ACHN (cell line): ENCODE measurements around the gene VPS9D1.
A peak's percentile ranks its signal among the peaks of the same experiment; 100 is the strongest.

ENCODE experiments used
- DNase-seq: peaks from one replicate; pipeline ENCODE4 v3.0.0-alpha.2; 2015
- in situ Hi-C: cut with HindIII; loops from 2 replicates; pipeline ENCODE4 v1.10.0; 2017; ENCODE audit warnings: low sequenced_read_pairs, low pct_ligation_motif_present, low pct_unique_long_range_greater_than_20kb

VPS9D1 gene, protein sequence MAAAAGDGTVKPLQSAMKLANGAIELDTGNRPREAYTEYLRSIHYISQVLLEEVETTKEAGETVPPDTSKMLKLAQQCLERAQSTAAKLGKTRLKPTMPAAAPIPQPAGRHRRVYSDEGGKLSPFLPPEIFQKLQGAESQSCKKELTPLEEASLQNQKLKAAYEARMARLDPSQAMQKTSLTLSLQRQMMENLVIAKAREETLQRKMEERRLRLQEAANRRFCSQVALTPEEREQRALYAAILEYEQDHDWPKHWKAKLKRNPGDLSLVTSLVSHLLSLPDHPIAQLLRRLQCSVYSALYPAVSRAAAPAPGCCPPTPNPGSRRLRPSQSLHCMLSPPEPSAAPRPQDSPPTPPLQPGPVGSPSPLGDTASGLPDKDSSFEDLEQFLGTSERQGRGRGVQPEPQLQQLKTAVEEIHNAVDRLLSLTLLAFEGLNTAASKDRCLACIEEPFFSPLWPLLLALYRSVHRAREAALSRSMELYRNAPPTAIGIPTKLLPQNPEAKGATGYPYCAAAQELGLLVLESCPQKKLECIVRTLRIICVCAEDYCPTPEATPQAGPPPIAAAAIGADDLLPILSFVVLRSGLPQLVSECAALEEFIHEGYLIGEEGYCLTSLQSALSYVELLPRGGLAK

DNA sequence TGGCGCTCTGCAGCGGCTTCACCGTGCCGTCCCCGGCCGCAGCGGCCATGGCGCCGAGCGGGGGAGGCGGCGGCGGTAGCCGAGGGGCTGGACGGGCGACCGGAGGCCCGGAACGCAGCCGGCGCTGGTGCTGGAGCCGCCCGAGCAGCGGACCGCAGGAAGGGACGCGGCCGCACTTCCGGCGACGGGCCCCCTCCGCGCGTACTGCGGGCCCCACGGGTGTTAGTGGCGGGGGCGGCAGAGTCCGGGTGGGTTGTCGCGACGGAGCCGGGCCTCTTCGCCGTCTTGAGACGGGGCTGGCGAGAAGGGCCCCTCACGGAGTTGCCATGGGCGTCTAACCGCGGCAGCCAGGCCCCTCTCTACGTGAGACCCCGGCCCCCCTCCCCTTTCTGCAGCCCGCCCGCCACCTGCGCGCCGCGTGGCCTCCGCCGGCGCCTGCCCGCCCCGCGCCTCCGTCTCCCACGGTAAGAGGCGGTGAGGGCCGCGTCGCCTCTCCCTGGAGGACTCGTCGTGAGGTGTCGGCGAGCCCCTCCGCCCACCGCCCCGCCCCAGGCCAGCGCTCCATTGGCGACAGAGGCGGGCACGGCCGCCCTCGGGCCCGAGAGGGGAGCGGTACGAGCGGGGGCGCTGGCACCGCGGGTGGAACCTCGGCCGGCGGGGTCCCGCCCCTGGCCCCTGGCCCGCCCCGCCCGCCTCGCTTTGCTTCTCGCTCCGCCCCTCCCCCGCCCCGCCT is at the start of gene VPS9D1, which contains the start of gene ZNF276:
Gene VPS9D1 (minus strand): TSS at position 86 of the 733 bp plus-strand sequence. CDS start 37 bp downstream, at position 49.
Gene ZNF276 (plus strand): TSS at position 725 of the 733 bp plus-strand sequence. CDS start 104 bp downstream, outside the sequence.
- DNase-seq = peak; percentile 90
- in situ Hi-C loops = no loop called here

DNA sequence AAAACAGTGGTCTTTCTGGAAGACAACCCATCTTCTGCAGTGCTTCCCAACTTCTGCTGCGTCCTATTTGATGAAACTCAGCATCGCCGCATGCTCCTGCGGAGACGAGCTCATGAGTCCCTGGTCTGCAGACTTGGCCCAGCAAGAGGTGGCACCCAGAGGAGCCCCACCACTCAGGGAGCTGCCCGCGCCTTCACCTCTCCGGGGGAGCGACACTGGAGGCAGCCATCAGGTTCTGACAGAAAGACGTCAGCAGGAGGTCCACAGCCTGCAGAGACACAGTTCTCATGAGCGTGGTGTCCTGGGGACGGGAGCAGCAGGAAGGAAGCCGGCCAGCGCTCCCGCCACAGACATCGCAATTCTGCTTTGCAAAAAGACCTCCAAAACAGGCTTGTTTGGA is 49.7 kb upstream of the VPS9D1 start:
- no peak for DNase-seq
- in situ Hi-C loops = no loop called here

DNA sequence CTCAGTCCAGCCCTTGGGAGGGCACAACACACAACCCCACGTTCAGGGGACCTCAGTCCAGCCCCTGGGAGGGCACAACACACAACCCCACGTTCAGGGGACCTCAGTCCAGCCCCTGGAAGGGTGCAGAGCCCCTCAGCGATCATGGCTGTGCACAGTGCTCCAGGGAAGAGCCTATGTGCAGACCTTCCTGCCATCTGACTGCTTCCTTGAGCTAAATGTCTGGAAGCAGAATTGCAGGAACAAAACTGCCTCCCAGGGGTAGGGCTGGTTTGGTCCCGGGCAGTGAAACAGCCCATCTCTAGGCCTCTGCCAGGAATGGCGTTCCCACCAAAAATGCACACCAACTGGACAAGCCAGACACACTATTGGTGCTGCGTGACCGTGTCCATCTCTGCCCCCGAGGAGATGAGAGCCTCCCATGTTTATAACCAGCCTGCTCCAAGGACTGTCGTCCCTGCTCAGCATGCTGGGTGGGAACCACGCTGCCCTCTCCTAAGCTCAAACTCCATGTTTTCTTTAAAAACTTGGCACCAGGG is 44.7 kb upstream of the VPS9D1 start:
- in situ Hi-C loops = no loop called here
- DNase-seq = no peak

DNA sequence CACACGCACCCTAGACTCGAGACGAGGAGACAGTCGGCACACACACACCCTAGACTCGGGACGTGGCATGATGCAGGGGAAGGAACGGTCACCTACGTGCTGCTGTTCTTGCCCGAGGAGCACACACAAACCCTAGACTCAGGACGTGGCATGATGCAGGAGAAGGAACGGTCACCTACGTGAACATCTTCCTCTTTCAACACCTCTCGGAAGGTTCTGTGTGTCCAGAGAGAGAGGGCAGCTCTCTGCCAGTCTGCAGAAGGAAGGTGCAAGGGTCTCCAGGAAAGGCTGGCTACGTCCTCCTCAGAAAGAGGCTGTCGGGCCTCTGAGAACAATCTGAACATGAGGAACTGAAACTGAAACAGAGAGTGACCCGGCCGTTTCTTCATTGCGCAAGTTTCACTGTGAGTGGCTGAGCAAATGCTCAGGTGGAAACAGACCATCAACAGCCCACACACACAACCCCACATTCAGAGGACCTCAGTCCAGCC is 44.1 kb upstream of the VPS9D1 start:
- DNase-seq = no peak
- in situ Hi-C loops = no loop called here

DNA sequence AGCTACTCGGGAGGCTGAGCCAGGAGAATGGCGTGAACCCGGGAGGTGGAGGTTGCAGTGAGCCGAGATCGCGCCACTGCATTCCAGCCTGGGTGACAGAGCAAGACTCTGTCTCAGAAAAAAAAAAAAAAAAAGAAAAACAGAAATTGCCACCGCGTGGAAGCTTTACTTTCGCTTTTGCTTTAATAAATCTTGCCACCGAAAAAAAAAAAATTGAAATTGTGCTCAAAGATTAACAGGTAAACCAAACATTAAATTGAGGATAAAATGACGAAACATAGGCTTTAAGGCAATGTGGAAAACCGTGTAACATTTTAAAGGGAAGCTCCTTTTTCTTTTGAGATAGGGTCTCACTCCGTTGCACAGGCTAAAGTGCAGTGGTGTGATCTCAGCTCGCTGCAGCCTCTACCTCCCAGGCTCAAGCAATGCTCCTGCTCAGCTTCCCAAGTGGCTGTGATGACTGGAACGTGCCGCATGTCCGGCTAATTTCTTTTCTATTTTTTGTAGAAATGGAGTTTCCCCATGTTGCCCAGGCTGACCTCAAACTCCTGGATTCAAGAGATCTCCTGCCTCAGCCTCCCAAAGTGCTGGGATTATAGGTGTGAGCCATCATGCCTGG is 40.7 kb upstream of the VPS9D1 start:
- DNase-seq = no peak
- in situ Hi-C loops = no loop called here

DNA sequence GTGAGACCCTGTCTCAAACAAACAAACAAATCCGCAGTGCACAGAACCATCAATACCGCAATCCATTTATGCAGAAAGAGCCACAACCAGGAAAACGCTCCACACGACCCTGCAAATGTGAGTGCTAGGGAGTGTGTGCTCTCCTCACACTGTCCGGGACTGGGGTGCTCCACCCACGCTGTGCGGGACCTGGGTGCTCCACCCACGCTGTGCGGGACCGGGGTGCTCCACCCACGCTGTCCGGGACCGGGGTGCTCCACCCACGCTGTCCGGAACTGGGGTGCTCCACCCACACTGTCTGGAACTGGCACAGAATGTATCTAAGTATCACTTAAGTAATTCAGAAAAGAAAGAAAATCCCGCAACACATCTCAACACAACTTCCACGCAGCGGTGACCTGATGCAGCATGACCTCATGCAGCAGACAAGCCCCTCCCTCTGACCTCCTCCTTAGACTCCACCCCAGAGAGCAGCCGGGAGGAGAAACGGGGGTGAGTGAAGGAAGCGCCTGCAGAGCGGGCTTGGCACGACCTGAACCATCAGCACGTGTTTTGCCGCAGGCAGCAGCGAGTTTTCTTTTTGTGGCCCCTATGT is 39.1 kb upstream of the VPS9D1 start:
- DNase-seq = no peak
- in situ Hi-C loops = no loop called here

DNA sequence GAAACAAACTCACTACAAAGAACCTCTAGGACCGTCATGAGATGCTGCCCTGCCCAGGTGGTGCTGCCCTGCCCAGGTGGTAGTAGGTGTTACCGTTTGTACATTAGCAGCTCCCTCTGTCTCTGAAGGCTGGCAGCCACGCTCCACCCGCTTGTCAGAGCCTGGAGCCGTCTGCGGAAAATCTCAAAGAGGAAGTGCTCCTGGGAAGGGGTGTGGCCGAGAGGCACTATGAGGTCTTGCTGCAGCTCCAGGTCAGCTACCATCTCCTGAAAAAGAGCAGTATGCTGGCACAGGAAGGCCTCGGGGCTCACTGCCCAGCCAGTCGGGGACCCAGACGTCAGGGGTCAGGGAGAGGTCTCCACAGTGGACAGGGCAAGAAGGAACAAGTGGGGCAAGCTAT is 28.9 kb upstream of the VPS9D1 start:
- peak; percentile 88 for DNase-seq
- in situ Hi-C loops = no loop called here

DNA sequence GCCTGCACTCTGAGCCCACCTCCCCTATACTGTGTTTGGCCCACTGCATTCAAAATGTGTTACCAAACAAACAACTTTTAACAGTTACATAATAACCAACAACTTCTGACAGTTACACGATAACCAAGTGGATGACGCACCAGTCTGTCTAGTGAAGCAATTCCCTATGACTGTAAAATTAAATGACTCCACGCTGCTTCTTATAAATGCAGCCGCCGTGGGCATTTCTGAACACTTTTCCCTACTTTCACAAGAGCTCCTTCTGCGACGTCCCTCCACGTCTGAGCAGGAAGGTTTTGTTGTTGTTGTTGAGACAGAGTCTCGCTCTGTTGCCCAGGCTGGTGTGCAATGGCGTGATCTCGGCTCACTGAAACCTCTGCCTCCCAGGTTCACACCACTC is 28.2 kb upstream of the VPS9D1 start:
- DNase-seq = peak; percentile 68
- in situ Hi-C loops = no loop called here

DNA sequence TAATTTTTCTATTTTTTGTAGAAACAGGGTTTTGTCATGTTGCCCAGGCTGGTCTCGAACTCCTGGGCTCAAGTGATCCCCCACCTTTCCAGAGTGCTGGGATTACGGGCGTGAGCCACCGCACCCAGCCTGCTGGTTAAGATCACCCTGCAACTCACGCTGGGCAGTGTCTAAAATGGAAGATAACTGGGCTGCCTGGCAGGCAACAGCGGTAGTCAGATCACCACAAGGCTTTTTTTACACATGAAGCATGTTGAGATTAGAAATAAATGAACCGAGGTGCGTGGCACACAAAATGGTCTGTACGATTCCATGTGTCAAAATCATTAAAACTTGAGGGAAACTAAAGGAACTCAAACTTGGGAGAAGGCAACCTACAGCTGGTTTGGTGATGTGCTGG is 27.4 kb upstream of the VPS9D1 start:
- in situ Hi-C loops = no loop called here
- DNase-seq = no peak

DNA sequence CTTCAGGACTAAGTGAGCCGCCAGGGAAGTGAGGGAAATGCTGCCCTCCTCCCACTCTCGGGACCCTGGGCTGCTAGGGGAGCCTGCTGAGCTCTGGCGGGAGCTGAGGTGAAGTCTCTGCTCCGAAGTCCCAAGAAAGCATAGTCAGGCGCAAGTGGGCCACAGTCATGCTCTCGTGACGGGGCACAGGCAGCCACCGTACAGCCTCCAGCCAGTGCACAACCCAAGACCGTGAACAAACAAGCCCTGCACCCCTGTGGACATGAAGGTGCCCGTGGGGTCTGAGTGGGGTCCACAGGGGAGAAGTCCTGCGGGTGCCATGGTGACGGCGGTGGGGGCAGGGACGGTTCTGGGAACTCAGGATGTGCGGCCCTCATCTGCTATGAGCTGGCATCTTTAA is 25.3 kb upstream of the VPS9D1 start:
- no peak for DNase-seq
- in situ Hi-C loops = no loop called here

DNA sequence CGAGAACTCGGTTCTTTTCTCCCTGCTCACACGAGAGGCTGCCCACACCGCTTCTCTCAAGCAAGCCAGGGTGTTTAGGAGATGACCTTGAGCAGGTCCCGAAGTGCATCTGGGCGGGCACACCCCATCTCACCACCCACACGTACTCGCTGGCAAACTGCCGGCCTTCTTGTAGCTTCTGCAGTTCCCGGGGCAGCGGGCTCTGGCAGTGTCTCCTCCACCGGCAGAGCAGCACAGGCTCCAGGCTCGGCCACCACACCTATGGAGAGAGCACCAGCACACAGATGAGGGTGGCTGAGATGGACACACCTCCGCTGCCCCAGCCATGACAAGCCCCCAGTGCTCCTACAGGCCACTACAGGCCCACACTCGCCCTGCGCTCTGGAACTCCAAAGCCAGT is 24.1 kb upstream of the VPS9D1 start:
- no peak for DNase-seq
- in situ Hi-C loops = no loop called here

DNA sequence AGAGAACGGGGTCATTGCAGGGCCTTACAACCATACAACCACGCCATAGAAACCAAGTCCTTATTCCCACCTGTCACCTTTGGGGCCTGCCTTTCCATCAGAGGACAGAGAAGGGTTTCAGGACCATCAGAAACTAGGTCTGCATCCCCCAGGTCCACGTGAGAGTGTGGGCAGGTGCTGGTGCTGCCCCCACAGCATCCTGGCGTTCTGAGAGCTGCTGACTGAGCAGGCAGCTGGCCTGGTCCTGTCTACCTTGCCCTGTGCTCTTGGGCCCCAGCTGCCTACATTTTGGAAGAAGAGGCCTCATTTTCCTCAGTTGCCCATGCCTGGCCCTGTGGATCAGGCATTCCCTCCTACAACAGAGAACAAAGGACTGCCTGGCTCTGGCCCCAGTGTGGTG is 22.2 kb upstream of the VPS9D1 start:
- in situ Hi-C loops = no loop called here
- no peak for DNase-seq

DNA sequence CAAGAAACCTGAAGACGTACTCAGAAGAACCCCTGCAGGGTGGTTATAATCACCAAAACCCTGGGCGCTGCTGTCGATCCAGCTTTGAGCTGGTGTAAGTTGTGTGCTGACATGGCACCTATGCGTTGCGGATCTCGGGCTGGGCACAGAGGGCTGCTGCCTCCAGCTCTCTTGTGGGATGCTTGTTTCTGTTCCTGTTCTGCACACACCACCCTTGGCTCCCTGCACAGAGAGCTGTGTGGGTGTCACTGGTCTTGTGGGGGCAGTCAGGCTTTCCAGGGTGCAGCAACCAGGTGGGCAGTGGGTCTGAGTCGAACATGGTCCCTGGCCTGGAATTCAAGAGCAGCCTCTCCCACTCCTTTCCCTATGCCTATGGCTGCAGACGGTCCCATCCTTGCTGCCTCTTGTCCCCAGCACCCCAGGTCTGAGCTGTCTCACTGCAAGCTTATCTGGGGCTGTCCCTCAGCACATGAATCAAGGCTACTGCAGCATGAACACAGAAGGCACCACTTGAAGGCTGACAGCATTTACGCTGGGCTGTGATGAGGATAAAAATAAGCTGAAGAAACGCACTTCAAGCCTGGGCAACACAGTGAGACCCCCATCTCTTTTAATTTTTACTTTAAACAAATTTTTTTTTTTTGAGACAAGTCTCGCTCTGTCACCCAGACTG is 20.8 kb upstream of the VPS9D1 start:
- in situ Hi-C loops = no loop called here

DNA sequence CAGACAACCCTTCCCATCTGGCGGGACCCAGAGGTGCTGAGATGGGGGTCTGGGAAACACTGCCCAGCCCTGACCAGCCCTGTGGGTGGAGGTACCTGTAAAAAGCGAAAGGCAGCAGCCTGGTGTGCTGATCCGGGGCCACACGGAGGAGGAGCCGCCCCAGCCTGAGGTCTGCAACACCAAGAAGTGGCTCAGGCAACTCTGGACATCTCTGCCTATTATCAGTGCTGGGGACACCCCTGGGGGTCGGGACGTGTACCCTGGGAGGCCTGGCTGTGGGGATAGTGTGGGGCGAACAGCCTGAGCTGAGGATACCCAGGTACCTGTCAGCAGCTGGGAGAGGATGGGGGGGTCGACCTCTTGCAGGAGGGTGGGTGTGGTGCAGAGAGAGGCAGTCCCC is 18.7 kb upstream of the VPS9D1 start:
- in situ Hi-C loops = no loop called here
- DNase-seq = no peak

More for the DNA sequence above, 20.8 kb upstream of the VPS9D1 start:
- no peak for DNase-seq

DNA sequence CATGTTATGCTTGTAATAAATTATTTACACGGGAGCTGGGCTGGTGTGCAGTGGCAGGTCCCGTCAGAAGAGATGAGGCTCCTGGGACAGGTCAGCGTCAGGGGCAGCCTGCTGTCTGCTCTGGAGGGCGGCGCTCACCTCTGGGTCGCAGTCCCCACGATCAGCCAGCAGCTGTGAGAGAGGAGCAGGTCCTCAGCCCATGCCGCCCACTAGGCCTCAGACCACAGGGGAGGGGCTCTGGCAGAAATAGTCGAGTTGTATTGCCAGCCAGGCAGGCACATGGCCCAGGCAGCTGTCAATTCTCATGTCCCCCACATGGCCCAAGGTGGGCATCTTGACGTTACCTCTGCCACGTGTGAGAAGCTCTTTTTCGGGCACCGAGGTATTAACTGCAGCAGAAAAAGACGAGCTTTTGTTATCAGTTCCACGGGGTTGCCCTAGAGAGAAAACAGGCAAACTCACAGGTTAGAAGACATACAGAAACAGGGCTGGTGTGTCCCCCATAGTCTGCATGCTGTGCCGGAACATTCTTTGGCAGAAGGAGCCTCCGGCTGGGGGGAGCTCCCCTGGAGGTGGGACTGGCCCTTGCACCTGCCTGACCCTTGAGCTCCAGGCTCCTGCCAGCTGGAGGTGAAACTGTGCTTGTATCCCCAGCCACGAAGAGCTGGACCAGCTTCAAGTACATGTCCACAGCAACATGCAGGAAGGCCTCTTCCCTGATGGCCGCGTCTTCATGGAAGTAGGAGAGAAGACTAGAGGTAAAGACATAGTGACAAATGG is 18.0 kb upstream of the VPS9D1 start:
- in situ Hi-C loops = no loop called here
- DNase-seq = no peak

DNA sequence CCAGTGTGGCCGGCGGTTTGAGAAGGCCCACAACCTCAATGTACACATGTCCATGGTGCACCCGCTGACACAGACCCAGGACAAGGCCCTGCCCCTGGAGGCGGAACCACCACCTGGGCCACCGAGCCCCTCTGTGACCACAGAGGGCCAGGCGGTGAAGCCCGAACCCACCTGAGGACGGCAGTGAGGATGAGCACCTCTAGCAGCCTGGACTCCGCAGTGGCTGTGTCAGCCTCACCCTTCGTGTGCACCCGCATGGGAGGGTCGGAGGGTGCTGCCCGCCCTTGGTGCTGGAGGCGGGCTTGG is 17.3 kb upstream of the VPS9D1 start:
- no peak for DNase-seq
- in situ Hi-C loops = no loop called here

DNA sequence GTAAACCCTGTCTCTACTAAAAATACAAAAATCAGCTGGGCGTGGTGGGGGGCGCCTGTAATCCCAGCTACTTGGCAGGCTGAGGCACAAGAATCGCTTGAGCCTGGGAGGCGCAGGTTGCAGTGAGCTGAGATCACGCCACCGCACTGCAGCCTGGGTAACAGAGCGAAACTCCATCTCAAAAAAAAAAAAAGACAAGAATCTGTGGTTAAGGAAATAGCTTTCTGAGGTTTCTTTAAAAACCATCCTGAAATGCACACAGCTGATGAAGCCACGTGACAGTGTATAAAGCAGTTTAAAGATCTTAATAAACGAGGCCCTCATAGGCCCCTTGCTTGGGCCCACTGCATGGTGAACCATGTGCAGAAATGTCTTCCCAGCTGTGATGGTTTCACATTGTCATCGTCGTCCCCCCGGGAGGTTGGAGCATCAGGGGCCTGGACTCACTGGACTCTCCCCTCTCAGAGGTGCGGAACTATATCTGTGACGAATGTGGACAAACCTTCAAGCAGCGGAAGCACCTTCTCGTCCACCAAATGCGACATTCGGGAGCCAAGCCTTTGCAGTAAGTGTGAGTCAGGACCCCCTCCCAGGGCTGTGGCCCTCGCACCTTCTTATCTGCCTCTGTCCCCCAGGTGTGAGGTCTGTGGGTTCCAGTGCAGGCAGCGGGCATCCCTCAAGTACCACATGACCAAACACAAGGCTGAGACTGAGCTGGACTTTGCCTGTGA is 16.8 kb upstream of the VPS9D1 start:
- in situ Hi-C loops = no loop called here
- no peak for DNase-seq
